ENCODE results near the gene ZNF513. TPM values are rescaled to one million over a fixed set of nuclear protein-coding genes. Genes with fewer than 3 reads are reported as not detected.
"Not testable (repeated sequence)": the region's sequence is repeated elsewhere in the genome, so short reads cannot be mapped to it uniquely, and the experiment has no call there.

ZNF513 gene
- 11.7 and 11.9 TPM in 2 replicates for total RNA-seq

- no peak for TF ChIP-seq CTCF (IDR thresholded peaks at IDR 0.05; ENCODE audit: insufficient read depth, low read depth, low read length)
Observed at GRCh38 chr2:27380626-27381545, at the start of gene ZNF513. TSS of gene ZNF513 (minus strand) at chr2:27380734. CDS start at chr2:27380526, 208 bp downstream.

GRCh38 chr2:27428978-27429541 lies 48.5 kb upstream of the ZNF513 start:
- peak; percentile 87 for DNase-seq (ENCODE audit: low read depth)
- TF ChIP-seq CTCF (IDR thresholded peaks at IDR 0.05; ENCODE audit: insufficient read depth, low read depth, low read length): no peak

More at GRCh38 chr2:27380626-27381545, at the start of gene ZNF513:
- peak; percentile 96 for DNase-seq (ENCODE audit: low read depth)
- H3K4me3 ChIP-seq (ENCODE audit: low read depth, low read length): peak within 1 kb of the TSS; percentile 78

GRCh38 chr2:27428213-27428977 lies 47.9 kb upstream of the ZNF513 start, which contains the start of gene NRBP1:
TSS of gene NRBP1 (plus strand) at chr2:27428631. CDS start at chr2:27433274, 4,643 bp downstream.
- H3K4me3 ChIP-seq (ENCODE audit: low read depth, low read length): peak within 1 kb of the TSS; percentile 96
- peak; percentile 87 for DNase-seq (ENCODE audit: low read depth)
- TF ChIP-seq CTCF (IDR thresholded peaks at IDR 0.05; ENCODE audit: insufficient read depth, low read depth, low read length): no peak

More at GRCh38 chr2:27428978-27429541, 48.5 kb upstream of the ZNF513 start:
- H3K4me3 ChIP-seq (ENCODE audit: low read depth, low read length): peak overlapping the region; percentile 96

- no peak for DNase-seq (ENCODE audit: low read depth)
- H3K4me3 ChIP-seq (ENCODE audit: low read depth, low read length): peak overlapping the region; percentile 96
- TF ChIP-seq CTCF (IDR thresholded peaks at IDR 0.05; ENCODE audit: insufficient read depth, low read depth, low read length): no peak
Observed at GRCh38 chr2:27427863-27428212, 47.3 kb upstream of the ZNF513 start.

GRCh38 chr2:27425039-27425438 lies 44.5 kb upstream of the ZNF513 start:
- not testable (repeated sequence) for H3K4me3 ChIP-seq (ENCODE audit: low read depth, low read length); DNase-seq (ENCODE audit: low read depth)

GRCh38 chr2:27422958-27423357 lies 42.4 kb upstream of the ZNF513 start:
- DNase-seq (ENCODE audit: low read depth): no peak
- TF ChIP-seq CTCF (IDR thresholded peaks at IDR 0.05; ENCODE audit: insufficient read depth, low read depth, low read length): no peak

More at GRCh38 chr2:27422958-27423357, 42.4 kb upstream of the ZNF513 start:
- H3K4me3 ChIP-seq (ENCODE audit: low read depth, low read length): no peak overlapping the region
